CD4-positive, alpha-beta T cell treated with Interleukin-2 at 100 ng/mL for 4 hours (primary cell): ENCODE results near the gene RABGAP1L.
A peak's percentile ranks its signal among the peaks of the same experiment; 100 is the strongest.
"Not testable (repeated sequence)": the region's sequence is repeated elsewhere in the genome, so short reads cannot be mapped to it uniquely, and the experiment has no call there.

Experiments
- DNase-seq: peaks from one replicate; pipeline ENCODE4 v3.0.0-alpha.2; 2020; ENCODE audit warnings: low spot score

The RABGAP1L gene

DNA sequence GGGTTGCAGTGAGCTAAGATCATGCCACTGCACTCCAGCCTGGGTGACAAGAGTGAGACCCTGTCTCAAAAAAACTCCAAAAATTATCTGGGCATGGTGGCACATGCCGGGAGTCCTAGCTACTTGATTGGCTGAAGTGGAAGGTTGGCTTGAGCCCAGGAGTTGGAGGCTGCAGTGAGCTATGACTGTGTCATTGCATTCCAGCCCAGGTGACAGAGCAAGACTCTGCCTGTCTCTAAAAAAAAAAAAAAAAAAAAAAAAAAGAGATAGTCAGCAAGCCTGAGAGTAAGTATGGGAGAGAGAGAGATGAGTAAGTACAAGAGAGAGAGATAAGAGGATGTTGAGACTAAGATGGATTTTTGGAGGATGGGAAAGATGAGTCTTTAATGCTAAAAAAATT, 659.6 kb downstream of the RABGAP1L start:
- DNase-seq = no peak

DNA sequence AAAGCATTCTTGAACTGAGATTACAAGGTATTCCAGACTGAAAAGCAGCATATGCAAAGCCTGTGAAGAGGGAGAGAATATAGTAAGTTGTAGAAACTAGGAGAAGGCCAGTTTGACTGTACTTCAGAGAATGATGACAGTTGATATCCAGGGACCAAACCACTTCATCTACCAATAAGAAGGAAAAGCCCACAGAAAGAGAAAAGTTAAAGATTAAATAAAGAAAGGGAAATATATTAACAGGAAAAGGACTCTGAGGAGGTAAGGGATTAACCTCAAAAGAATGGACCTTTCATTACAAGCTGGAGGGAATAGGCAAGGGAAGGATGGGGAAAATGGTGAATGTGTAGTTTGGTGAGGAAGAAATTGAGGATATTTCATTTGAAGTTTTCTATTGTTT, 660.3 kb downstream of the RABGAP1L start:
- no peak for DNase-seq

DNA sequence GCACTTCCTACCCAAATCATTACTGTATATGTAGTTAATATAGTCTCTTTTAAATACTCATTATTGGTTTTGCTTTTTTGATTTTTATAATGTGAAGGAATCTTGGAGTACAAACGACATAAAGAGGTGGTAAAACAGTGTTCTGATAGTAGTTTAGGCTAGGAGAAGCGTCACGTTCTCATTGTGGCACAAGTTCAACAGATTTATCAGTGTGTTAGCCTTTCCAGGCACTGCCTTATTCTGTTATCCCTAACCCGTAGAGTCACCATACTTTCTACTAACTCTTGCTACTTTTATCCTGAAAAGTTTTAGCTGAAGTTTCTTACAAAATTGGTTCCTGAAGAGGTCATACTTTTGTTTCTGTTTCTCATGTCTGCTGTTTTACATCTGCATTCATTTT, 665.8 kb downstream of the RABGAP1L start:
- DNase-seq = no peak

DNA sequence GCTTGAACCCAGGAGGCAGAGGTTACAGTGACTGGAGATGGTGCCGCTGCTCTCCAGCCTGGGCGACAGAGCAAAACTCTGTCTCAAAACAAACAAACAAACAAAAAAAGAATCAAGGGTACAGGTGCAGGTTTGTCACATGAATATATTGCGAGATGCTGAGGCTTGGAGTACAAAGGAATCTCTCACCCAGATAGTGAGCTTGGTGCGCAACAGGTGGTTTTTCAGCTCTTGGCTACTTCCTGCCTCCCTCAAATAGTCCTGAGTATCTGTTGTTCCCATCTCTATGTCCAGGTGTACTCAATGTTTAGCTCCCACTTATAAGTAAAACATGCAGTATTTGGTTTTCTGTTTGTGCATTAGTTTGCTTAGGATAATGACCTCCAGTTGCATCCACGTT, 666.5 kb downstream of the RABGAP1L start:
- DNase-seq = no peak

DNA sequence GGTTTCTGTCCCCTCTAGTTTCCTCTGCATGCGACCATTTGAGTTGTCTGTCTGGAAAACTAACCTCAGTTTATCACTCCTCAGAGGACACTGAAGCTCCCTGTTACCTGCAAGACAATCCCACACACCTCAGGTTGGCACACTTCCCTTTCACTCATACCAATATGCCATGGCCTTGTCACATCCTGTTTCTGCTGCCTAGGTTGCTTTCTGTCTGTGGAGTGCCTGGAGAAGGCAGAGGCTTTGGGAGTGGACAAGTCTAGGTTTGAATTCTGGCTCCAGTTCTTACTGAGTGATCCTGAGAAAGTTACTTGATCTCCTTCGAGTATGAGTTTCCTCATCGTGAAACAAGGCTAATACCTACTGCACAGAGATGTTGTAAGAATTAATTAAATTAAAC, 668.9 kb downstream of the RABGAP1L start:
- DNase-seq = no peak

DNA sequence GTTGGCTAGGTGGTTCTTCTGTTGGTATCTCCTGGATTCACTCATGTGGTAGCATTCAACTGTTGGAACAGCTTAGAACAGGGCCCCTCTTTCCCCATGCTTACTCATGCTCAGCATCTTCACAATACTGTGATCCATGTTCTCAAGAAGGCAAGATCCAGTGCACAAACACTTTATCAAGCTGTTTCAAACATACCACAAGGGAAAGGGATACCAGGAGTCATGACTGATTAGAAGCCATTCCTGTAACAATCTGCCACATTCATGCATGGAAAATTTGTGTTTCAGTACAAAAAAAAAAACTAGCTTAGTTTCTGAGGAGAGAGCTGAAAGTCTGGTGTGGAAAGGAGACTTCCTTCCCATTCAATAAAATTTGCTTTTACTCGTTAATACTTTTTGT, 670.7 kb downstream of the RABGAP1L start:
- DNase-seq = no peak

DNA sequence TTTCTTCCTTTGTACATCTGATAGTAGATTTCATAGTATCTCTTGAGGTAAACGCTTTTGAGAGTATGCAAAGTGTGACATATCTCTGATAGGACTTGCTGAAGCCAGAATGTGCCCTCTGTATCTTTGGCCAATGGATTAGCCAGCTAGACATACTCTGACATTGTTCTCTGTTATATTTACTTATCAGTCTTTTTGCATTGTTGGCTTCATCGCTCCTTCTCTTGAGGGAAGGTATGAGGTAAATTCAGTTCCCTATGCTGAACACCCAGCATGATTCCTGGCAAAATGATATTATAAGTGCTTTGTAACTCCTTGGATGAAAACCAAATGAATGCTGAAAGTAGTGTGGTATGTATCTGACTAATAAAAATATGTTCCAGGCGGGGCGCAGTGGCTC, 677.2 kb downstream of the RABGAP1L start:
- no peak for DNase-seq

DNA sequence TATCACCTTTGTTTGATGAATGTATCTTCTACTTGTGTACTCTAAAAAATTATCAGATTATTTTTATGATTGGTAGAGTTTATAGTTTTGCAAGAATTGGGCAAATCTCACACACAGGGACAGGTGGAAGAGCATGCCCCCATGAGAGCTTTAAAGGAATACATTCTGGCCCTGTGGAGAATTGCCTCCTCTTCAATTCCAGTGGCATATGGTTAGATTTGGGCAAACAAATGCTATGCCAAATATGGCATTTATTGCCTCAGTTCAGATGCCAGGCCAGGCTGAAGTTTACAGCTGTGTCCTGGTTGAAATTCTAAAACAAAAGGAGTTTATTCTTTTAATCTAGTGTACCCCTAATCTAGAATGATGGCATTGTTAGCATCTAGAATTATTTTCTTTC, 678.1 kb downstream of the RABGAP1L start:
- no peak for DNase-seq

DNA sequence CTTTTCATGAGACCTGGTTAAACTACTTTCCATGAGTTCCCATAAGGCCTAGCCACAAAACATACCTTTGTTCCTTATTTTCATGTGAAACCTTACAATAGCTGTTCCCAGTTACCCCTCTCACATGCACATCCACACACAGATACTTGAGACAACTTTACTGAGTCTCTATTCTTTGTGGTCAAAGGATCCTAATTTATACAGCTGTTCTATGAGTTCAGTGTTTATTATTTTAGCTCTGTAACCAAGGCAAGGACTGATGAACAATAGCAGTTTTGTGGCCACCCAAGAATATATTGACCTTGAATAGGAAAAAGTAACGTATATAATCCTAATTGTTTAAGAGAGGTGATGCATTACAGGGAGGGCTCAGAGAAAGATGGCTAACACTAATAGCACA, 679.9 kb downstream of the RABGAP1L start:
- DNase-seq = no peak

DNA sequence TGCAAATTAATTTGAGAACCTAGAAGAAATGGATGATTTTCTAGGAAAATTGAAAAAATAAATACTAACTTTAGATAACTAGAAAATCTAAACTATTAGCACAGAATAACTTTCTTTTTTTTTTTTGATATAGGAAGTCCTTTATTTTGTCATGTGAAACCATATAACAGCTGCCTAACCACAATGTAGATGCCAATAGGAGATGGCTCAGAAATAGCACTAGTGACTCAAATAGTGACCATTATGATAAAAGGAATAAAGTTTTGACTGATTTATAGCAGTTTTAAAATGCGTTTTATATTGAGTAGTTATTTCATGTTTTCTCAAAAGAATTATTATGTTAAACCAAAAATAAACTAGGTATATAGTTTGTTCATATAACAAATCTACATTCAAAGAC, 682.4 kb downstream of the RABGAP1L start:
- DNase-seq = no peak

DNA sequence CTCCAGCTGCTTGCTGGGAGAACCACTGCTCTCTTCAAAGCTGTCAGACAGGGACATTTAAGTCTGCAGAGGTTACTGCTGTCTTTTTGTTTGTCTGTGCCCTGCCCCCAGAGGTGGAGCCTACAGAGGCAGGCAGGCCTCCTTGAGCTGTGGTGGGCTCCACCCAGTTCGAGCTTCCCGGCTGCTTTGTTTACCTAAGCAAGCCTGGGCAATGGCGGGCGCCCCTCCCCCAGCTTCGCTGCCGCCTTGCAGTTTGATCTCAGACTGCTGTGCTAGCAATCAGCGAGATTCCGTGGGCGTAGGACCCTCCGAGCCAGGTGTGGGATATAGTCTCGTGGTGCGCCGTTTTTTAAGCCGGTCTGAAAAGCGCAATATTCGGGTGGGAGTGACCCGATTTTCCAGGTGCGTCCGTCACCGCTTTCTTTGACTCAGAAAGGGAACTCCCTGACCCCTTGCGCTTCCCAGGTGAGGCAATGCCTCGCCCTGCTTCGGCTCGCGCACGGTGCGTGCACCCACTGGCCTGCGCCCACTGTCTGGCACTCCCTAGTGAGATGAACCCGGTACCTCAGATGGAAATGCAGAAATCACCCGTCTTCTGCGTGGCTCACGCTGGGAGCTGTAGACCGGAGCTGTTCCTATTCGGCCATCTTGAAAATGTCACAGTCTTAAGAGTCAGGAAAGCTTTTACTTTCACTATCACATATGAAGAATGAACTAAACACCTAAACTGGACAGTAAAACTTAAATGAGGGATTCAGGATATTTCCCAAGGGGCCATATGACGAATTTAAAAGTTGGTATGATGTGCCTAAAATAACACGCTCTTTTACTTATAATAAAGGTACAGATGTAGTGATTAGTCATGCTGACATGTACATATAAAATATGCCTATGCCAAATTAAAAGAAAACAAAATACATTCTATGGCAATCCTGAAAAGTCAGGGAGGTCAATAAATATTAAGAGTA, 689.6 kb downstream of the RABGAP1L start:
- not testable (repeated sequence) for DNase-seq

DNA sequence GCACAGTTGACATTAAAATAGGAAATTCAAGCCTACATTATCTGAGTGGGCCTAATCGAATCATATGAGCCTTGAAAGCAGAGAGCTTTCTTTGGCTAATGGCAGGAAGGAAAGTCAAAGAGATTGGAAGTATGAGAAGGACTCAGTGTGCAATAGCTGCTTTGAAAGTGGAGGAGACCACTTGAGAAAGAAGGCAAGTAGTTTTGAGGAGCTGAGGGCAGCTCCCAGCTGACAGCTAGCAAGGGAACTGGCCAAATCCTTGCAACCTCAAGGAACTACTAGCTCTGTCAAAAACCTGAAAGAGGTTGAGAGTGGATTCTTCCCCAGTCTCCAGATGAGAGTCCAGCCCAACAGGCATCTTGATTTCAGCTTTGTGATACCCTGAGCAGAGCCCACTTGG, 691.4 kb downstream of the RABGAP1L start:
- DNase-seq = no peak

DNA sequence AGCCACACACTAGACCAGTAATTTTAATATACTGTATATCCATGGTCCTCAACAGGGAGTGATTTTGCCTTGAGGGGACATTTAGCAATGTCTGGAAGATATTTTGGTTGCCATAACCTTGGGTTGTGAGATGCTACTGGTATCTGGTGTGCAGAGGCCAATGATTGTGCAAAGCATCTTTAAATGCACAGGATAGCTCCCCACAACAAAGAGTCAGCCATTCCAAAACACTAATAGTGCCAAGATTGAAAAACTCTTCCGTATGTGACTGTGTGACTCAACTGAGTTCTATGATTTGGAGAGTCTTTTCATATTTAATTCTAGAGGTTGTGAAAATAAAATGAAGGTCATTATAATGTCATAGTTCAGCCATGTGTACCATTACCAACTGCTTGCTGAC, 699.0 kb downstream of the RABGAP1L start:
- no peak for DNase-seq

DNA sequence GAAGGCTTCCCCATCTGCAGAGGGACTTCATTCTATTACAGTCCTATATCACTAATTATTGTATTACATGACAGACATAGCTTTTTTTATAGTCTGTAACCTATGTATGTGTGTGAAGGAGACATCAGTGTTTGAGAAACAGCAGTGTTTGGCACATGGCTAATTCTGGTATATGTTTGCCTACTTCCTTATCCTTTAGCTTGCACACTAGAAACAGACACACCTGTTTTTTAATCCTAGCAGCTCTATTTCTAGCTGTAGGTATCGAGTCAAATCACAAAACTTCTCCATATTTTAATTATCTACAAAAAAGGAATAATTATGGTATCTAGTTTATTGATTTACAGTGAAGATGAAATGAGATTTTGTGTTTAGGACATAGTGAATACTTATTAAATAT, 711.0 kb downstream of the RABGAP1L start:
- no peak for DNase-seq

DNA sequence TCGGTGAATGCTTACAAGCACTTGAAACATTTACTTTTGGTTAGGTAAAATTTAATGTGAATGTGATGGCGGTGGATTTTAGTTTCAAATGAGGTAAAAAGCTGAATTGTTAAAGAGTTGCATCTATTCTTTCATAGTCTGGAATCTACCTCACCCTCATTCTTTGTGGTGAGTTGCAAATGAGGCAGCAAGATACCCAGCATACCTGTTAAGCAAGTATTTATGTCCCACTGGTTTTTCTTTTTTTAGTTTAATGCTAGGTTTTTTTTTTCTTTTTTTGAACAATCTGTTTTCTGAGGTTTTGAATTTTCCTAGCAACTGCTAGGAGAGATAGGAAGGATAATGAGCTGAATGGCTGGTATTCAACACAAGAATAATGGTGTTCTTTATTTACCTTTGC, 712.6 kb downstream of the RABGAP1L start:
- no peak for DNase-seq

DNA sequence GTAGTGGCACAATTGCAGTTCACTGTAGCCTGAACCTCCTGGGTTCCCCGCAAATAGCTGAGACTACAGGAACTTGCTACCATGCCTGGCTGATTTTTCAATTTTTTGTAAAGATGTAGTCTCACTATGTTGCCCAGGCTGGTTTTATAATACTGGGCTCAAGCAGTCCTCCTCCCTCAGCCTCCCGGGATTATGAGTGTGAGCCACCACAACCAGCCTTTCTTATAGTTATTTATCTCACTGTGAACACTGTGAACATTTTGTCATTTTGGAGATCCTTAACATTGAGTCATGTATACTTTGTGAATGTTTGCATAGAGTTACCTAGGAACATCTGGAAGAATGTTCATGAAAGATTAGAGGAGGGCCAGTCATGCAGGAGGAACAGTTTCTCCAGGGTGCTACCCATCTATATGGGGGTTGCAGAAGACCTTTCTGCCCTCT, 713.3 kb downstream of the RABGAP1L start:
- DNase-seq = no peak

DNA sequence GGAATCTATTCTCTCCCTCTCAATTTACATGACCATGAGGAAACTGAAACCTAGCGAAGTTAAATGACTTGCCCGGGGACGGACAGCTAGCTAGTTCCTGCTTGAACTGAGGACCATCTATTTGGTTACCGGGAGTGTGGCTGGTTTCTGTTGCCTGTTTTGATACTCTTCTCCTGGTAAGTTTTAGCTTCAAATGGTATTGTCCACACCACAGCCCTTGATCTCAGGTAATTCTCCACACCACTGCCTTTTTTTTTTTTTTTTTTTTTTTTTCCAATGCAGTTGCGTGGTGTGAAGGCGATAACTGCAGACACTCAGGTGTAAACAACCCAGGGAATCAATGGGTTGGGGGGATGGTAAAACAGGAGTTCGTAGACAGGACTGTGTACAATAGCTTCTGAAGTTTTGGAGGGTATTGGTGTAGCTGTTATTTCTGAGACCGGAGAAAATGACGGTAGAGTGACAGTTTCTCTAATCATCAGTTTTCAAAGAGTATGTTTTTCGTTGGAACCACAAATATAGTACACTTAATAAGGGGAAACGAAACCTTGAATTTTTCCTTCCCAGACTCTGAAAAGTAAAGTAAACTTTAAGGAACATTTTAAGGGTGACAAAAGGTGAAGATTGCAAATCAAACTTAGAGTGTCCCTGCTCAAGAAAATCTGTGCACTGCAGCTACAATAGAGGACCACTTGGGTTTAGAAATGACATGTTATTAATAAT, 715.2 kb downstream of the RABGAP1L start:
- DNase-seq = no peak

DNA sequence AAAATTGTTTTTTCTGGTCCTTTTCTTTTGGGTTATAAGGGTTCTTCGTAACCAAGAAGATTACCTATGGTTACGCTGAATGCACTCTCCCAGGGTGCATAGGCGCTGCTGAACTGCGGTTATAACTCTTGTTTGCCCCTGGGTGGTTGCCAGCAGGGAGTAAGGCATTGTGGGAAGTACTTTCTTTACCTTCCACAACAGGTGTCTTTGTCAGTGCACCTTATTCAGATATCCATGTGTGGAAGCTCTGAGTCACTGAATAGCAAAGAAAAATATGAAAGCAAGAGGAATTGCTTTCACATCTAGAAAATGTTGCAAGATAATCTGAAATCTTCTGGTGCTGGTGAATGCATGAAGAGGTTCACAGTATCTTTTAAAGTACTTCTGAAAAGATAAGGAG, 716.0 kb downstream of the RABGAP1L start:
- peak; percentile 61 for DNase-seq

DNA sequence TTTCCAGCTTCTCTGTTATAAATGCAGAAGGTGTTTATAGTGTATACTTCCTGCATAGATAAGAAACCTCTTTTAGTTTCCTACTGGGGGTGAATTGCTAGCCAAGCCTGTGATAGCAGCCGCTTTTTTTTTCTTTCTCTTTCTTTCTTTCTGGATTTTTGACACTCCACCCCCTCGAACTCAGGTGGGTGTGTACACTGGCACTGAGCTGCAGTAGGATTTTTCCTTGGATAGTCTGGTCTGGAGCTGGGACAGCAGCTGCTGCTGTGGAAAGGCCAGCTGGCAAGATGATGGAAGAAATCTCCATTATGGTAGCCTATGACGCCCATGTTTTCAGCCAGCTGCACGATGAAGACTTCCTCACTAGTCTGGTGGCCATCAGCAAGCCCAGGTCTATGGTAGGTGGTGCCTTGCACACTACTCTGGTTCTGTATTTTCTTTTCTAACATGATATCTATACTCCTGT, 717.9 kb downstream of the RABGAP1L start:
- no peak for DNase-seq

DNA sequence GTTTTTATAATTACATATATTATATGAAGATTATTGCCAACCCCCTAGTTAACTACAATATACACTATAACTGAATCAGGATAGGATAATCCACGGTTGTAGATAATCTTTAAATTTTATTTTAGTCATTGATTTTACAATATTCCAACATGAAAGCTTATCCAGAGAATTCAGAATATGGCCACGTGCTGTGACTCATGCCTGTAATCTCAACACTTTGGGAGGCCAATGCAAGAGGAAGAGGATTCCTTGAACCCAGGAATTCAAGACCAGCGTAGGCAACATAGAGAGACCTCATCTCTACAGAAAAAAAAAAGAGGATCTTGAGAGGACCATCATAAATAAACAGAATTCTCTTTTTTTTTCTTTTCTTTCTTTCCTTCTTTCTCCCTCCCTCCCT, 720.9 kb downstream of the RABGAP1L start:
- DNase-seq = no peak

DNA sequence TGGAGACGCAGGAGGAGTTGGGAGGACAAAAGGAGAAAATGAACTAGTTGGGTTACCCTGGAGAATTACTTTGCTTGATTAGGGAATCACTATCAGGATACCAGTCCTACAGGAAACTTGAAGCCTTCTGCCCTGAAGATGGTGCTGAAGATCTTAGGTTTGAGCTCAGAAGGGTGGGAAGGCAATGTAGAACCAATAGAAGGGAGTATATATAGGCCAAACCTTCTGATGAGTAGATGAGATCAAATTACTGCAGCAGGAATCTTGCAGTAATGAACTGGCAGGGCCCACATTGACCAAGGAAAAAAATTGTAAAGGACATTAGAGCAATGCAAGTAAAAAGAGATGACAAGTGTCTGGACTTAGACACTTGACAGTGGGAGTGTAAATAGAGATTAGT, 724.1 kb downstream of the RABGAP1L start:
- DNase-seq = peak; percentile 28

DNA sequence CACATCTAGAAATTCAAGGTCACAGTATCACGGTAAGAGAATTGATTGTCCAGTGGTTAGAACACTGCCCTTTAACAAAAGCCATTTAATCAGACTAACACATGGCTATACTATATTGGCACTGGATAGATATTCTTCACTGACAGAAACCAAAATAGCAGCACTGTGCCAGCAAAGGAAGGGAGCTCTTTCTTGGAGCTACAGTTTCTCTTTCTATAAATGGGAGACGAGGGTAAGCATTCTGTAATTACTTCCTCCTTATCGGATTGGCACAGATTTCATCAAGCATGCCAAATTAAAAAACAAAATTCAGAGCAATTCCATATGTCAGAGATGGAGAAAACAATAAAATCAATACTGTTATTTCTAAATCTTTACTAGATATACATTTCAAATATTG, 724.7 kb downstream of the RABGAP1L start:
- no peak for DNase-seq

DNA sequence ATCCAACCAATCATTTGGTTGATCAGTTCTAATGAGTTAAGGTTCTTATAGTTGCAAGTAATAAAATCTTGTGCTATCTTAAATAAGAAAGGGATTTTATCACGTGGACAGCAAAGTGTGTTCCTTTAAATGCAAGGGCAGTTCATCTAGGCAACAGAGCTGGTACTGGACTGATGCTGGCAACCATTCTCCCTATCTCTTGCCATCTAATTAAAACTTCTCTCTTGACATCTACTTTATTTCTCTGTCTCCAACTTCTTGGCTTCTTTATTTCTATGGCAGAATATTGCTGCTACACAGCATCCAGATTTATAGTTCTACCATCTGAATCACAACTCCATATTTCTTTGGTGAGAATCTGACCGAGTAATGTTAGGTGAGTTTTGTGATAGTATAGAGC, 725.2 kb downstream of the RABGAP1L start:
- DNase-seq = no peak
